GM12875 (cell line): ENCODE measurements around the gene MYL12A.
"Not testable (repeated sequence)": the region's sequence is repeated elsewhere in the genome, so short reads cannot be mapped to it uniquely, and the experiment has no call there.

Experiments
- H3K4me3 ChIP-seq: one replicate; pipeline ENCODE4 v1.5.1; 2011; ENCODE audit warnings: low read depth, low read length, control low read depth
- TF ChIP-seq, protein P1 (sequence below): IDR thresholded peaks from 2 replicates; pipeline ENCODE4 v1.5.1; 2011; ENCODE audit warnings: low read depth, mild to moderate bottlenecking, control low read depth, inconsistent platforms, low read length, moderate library complexity, borderline replicate concordance; ENCODE audit not compliant: insufficient read depth

MYL12A gene

DNA sequence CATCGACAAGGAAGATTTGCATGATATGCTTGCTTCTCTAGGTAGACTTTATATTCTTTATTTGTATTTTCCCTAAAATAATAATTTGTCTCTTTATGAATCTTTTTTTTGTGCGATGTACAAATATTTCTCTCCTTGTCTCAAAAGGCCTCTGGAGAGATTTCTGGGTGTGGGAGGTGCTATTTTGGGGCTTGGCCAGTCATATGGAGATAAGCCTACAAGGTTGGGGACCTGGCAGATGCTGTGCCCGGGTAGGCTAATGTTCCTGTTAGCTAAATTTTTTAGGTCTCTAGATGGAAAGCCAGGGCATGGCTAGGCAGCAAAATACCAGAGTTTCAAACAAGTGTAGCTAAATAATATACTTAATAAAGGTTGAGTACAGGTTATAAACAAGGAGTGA lies 25.4 kb downstream of the MYL12A start:
- TF ChIP-seq, protein P1, sequence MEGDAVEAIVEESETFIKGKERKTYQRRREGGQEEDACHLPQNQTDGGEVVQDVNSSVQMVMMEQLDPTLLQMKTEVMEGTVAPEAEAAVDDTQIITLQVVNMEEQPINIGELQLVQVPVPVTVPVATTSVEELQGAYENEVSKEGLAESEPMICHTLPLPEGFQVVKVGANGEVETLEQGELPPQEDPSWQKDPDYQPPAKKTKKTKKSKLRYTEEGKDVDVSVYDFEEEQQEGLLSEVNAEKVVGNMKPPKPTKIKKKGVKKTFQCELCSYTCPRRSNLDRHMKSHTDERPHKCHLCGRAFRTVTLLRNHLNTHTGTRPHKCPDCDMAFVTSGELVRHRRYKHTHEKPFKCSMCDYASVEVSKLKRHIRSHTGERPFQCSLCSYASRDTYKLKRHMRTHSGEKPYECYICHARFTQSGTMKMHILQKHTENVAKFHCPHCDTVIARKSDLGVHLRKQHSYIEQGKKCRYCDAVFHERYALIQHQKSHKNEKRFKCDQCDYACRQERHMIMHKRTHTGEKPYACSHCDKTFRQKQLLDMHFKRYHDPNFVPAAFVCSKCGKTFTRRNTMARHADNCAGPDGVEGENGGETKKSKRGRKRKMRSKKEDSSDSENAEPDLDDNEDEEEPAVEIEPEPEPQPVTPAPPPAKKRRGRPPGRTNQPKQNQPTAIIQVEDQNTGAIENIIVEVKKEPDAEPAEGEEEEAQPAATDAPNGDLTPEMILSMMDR = no peak
- no peak overlapping the region for H3K4me3 ChIP-seq

GRCh38 chr18:3277643-3278213 lies 30.1 kb downstream of the MYL12A start:
- not testable (repeated sequence) for H3K4me3 ChIP-seq

DNA sequence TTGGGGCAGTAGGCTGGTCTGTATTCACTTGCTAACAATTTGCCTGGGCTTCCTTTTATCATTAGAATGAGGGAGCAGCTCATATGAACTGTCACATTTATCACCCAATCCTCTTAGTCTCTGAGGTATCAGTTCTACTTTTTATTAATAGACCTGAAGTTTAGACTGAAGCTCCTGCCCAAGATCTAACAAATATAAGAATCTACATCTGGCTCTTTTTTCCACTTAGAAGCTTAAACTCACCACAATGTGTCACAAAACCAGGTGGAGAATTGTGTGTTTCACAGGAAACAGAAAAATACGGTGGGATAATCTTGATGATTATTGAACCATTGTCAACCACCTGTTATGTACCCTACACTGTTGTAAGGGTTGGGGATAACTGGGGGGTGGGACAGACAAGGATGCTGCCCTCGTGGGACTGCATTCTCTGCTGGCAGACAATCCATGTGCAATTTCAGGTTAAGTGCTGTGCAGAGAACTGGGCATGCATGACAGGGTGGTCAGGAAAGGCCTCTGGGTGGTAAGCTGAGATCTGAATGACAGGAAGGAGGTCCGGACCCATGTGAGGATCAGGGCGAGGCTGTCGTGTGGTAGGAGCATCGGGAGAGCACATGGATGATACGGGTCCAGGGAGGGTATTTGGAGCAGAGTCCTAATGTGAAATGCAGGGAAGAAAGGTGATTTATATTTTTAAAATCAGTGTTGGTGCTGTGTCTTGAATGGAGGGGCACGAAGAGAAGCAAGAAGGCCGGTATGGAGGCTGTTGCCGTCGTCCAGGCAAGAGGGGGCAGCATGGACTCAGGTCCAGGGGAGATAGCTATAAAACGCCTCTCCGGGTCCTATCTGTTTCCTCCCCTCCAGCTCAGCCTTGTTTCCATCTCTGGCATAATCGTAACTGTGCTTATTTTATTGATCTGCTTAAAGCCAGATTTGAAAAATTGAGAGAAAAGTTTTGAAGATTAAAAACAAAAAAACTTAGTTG lies 31.9 kb downstream of the MYL12A start:
- TF ChIP-seq, protein P1 = no peak
- no peak overlapping the region for H3K4me3 ChIP-seq

DNA sequence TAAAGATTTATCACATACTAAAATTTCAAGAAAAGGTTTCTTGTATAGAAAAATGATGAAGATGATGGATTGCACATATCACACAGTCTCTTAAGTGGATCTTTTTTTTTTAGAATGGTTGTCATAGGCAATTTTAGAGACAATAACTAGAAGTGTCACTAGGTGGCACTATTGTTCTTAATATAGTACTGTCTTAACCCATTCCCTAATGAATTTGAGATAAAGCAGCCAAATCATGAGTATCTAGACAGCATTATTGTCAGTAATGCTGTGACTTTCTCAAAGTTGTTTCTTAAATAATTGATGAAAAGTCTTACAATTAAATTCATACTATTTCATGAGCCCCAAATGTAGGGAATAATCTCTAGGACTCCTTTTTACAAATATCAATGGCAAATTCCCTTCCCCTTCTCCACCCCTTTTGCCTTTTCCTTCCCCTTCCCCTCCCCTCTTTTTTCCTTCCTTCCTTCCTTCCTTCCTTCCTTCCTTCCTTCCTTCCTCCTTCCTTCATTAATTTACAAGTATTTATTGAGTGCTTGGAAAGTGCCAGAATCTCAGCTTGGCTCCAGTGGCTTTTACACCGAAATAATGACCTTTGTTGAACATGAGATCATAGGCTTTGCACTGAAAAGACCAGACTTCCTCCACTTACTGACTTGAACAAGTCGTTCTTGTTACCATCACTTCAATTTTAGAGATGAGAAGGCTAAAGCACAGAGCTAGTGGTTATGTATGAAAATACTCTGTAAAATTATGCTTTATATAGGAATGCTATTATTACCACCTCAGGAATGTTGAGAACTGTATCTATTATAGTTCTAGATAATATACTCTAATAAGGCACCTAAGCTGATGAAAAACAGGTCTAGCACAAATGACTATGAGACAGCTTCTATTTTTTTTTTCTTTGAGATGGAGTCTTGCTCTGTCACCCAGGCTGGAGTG lies 34.1 kb downstream of the MYL12A start:
- TF ChIP-seq, protein P1 = no peak
- H3K4me3 ChIP-seq = no peak overlapping the region

- H3K4me3 ChIP-seq = no peak overlapping the region
- TF ChIP-seq, protein P1 = no peak
Measured at GRCh38 chr18:3283253-3283863, 35.8 kb downstream of the MYL12A start.

DNA sequence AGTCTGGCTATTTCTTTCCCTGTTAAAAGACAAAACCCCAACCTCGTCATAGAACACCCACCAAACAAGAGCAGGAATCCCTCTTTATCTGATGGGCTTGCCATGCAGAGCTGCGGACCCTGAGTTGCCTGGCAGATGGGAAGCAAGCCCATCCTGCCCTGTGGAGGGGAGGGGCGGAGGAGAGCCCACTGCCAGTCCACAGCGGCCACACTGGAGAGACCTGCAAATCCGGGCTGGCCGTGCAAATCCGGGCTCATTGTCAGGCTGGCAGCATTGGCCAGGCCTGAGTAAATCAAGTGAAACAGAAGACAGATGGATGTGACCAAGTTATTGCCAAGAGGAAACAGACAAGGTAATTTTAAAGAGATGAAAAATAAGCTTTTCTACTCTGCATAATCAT lies 36.3 kb downstream of the MYL12A start:
- TF ChIP-seq, protein P1 = no peak
- H3K4me3 ChIP-seq = no peak overlapping the region

DNA sequence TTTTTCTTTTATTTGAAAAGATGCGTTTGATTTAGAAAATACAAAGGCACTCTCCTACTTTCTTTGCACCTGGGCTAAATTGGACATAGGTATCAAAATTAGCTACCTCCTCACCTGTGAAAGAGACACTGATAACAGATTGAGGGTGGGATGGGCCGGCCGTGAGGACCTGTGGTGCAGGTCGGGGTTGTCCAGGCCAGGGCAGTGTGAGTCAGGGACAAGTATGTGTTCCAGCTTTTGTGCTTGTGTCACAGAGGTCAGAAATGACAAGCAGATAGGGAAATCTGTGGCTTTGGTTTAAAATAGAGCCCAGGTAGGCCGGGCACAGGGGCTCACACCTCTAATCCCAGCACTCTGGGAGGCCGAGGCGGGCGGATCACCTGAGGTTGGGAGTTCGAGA lies 36.9 kb downstream of the MYL12A start:
- TF ChIP-seq, protein P1 = no peak
- no peak overlapping the region for H3K4me3 ChIP-seq
